Measurements from ENCODE around the gene RIPOR3. TPM values are rescaled to one million over a fixed set of nuclear protein-coding genes. Genes with fewer than 3 reads are reported as not detected.

RIPOR3 gene
- total RNA-seq, 1 experiment from 2014 or later, result 0.46 TPM

GRCh38 chr20:50598074-50598473, 93.3 kb downstream of the RIPOR3 start:
- Histone ChIP-seq H3K4me1 (ENCODE audit: insufficient read depth, low read length) (no peaks in the 10 kb centered on the region), H4K20me1 (ENCODE audit: control insufficient read depth, insufficient read depth, insufficient read length) (no peaks in the 10 kb centered on the region), H2AK5ac (ENCODE audit: insufficient read length, low read length) (no peak overlapping the region), H3K14ac (ENCODE audit: insufficient read depth, low read length) (no peak overlapping the region), H4K8ac (replicated peaks; ENCODE audit: insufficient read length, low read depth, low read length) (no peak overlapping the region), H2BK20ac (ENCODE audit: low read depth, low read length, poor library complexity, severe bottlenecking) (no peak overlapping the region), H3K9me3 (ENCODE audit: control insufficient read depth, low read depth, low read length) (no peaks in the 10 kb centered on the region), H3K9ac (ENCODE audit: extremely low read depth, insufficient read length, low read length) (no peak overlapping the region), H3K18ac (ENCODE audit: insufficient read length, low read depth, low read length) (no peak overlapping the region), H2BK5ac (ENCODE audit: insufficient read length, low read length) (no peak overlapping the region), H3K27me3 (ENCODE audit: insufficient read depth, low read length) (no peaks in the 10 kb centered on the region), H2BK12ac (ENCODE audit: insufficient read length, low read depth, low read length) (no peak overlapping the region), H4K5ac (ENCODE audit: insufficient read length, low read depth, low read length) (no peak overlapping the region), H4K91ac (ENCODE audit: insufficient read length, low read depth, low read length) (no peak overlapping the region), H3K79me2 (ENCODE audit: insufficient read depth, low read length) (no peaks in the 10 kb centered on the region), H3K4ac (ENCODE audit: low read depth, low read length) (no peak overlapping the region), H3K56ac (ENCODE audit: insufficient read length, low read depth, low read length) (no peak overlapping the region), H2BK15ac (ENCODE audit: low read depth, low read length) (no peak overlapping the region), H2AFZ (ENCODE audit: low read length) (no peak overlapping the region), H3K23me2 (ENCODE audit: insufficient read length, low read depth, low read length, poor library complexity, severe bottlenecking) (no peaks in the 10 kb centered on the region), H3K4me2 (ENCODE audit: insufficient read depth, insufficient read length, low read length) (no peak overlapping the region), H3K27ac (ENCODE audit: insufficient read length, low read depth, low read length) (no peak overlapping the region), H2BK120ac (ENCODE audit: low read depth, low read length, poor library complexity, severe bottlenecking) (no peak overlapping the region), H3K79me1 (ENCODE audit: insufficient read depth, low read depth, low read length, poor library complexity, severe bottlenecking) (no peaks in the 10 kb centered on the region), H3T11ph (ENCODE audit: low read length) (no peak overlapping the region), H3K23ac (ENCODE audit: insufficient read length, low read depth, low read length) (no peak overlapping the region)
- no peak overlapping the region for H3K4me3 Mint-ChIP-seq
- DNase-seq, result no peak
- no peaks in the 10 kb centered on the region for H3K9me3 Mint-ChIP-seq
- H3K27me3 Mint-ChIP-seq (ENCODE audit: low read depth), result peaks cover 1% of the 10 kb centered on the region; the same call in 1 of the 2 replicates
- no CpG with 5 or more reads among the region's 7 CpGs for WGBS (ENCODE audit: extremely low coverage, insufficient read length, low lambda C conversion rate)
- no peak overlapping the region for H3K27ac Mint-ChIP-seq
- no peak for TF ChIP-seq CTCF (conservative IDR thresholded peaks at IDR 0.05)
- no peaks in the 10 kb centered on the region for H3K36me3 Mint-ChIP-seq (ENCODE audit: insufficient read depth in 1 of 3, low read depth in 3 of 3)
- H3K4me1 Mint-ChIP-seq, result peaks cover 9 to 15% of the 10 kb centered on the region in 2 experiments
